Activated CD8-positive, alpha-beta memory T cell treated with anti-CD3 and anti-CD28 coated beads, Interleukin-2, amount 10 ng/mL, durations not matched to agents 7 days and 5 days (primary cell): ENCODE data around the gene LETMD1. TPM values are rescaled to one million over a fixed set of nuclear protein-coding genes. Genes with fewer than 3 reads are reported as not detected.
"Not testable (repeated sequence)": the region's sequence is repeated elsewhere in the genome, so short reads cannot be mapped to it uniquely, and the experiment has no call there.

Experiments used
- ATAC-seq: fragments of 150-1000 bp; cut with Tn5 transposase; one replicate; pipeline ENCODE4 v1.10.0; 2021; ENCODE audit warnings: moderate library complexity
- CTCF ChIA-PET: fragments of 350-600 bp; sonication (Branson Sonifier 250); formaldehyde crosslinking; loops from one replicate; lab custom pipeline; 2021; ENCODE audit warnings: antibody characterized with exemption; lab: Charles Lee
- DNase-seq: peaks from one replicate; pipeline ENCODE4 v3.0.0-alpha.2; 2020
- H3K27ac Mint-ChIP-seq: one replicate; pipeline ENCODE4 v1.8.0; 2021; ENCODE audit warnings: mild to moderate bottlenecking, mixed read lengths
- H3K27me3 Mint-ChIP-seq: one replicate; pipeline ENCODE4 v1.8.0; 2021; ENCODE audit warnings: mixed read lengths
- H3K36me3 Mint-ChIP-seq: one replicate; pipeline ENCODE4 v1.8.0; 2021; ENCODE audit warnings: mild to moderate bottlenecking, mixed read lengths
- H3K4me1 Mint-ChIP-seq: one replicate; pipeline ENCODE4 v1.8.0; 2021; ENCODE audit warnings: mixed read lengths
- H3K4me3 Mint-ChIP-seq: one replicate; pipeline ENCODE4 v1.8.0; 2021; ENCODE audit warnings: mild to moderate bottlenecking, moderate library complexity, mixed read lengths
- H3K9me3 Mint-ChIP-seq: one replicate; pipeline ENCODE4 v1.8.0; 2022; ENCODE audit warnings: low read depth, mixed read lengths
- total RNA-seq, 2 experiments: library from RNA; stranded (reverse); gene quantifications; one replicate each; pipeline ENCODE4 v1.2.3, GENCODE V29; 2021

LETMD1 gene
- total RNA-seq, 2 experiments from 2014 or later, result 76.7 to 80.8 TPM

GRCh38 chr12:51070004-51070403, 21.9 kb downstream of the LETMD1 start:
- DNase-seq (no peak), ATAC-seq (no peak)
- Mint-ChIP-seq H3K9me3 (no peaks in the 10 kb centered on the region), H3K4me3 (no peak overlapping the region), H3K36me3 (peaks cover 11% of the 10 kb centered on the region), H3K27ac (no peak overlapping the region), H3K27me3 (no peaks in the 10 kb centered on the region), H3K4me1 (peaks cover 1% of the 10 kb centered on the region)
- CTCF ChIA-PET, result interaction anchor here (0.6 kb wide), 1 partner anchor 998 kb away, joined by 3 read pairs; no protein-coding TSS in a partner anchor

- Mint-ChIP-seq H3K27ac (no peak overlapping the region), H3K9me3 (no peaks in the 10 kb centered on the region), H3K4me3 (no peak overlapping the region), H3K36me3 (peaks cover 9% of the 10 kb centered on the region), H3K4me1 (peaks cover 9% of the 10 kb centered on the region), H3K27me3 (no peaks in the 10 kb centered on the region)
- ATAC-seq (no peak), DNase-seq (no peak)
- CTCF ChIA-PET, result no interaction called here
Observed at GRCh38 chr12:51071663-51072062, 23.5 kb downstream of the LETMD1 start.

- DNase-seq (no peak), ATAC-seq (no peak)
- Mint-ChIP-seq H3K9me3 (no peaks in the 10 kb centered on the region), H3K27ac (no peak overlapping the region), H3K27me3 (no peaks in the 10 kb centered on the region), H3K4me1 (peaks cover 15% of the 10 kb centered on the region), H3K36me3 (peaks cover 13% of the 10 kb centered on the region), H3K4me3 (no peak overlapping the region)
- CTCF ChIA-PET, result no interaction called here
Observed at GRCh38 chr12:51075390-51075789, 27.3 kb downstream of the LETMD1 start.

- Mint-ChIP-seq H3K4me3 (no peak overlapping the region), H3K4me1 (peaks cover 17% of the 10 kb centered on the region), H3K27me3 (no peaks in the 10 kb centered on the region), H3K27ac (peak overlapping the region; percentile 10), H3K9me3 (no peaks in the 10 kb centered on the region), H3K36me3 (peaks cover 15% of the 10 kb centered on the region)
- DNase-seq (no peak), ATAC-seq (no peak)
- CTCF ChIA-PET, result interaction anchor here (1.5 kb wide), 1 partner anchor 265 kb away, joined by 4 read pairs; no protein-coding TSS in a partner anchor
Observed at GRCh38 chr12:51076236-51076930, 28.3 kb downstream of the LETMD1 start.

GRCh38 chr12:51077930-51078329, 29.8 kb downstream of the LETMD1 start:
- no peak overlapping the region for H3K27ac Mint-ChIP-seq
- CTCF ChIA-PET, result no interaction called here
- no peak for DNase-seq
- H3K4me1 Mint-ChIP-seq, result peaks cover 32% of the 10 kb centered on the region
- no peaks in the 10 kb centered on the region for H3K27me3 Mint-ChIP-seq
- H3K4me3 Mint-ChIP-seq, result no peak overlapping the region
- no peaks in the 10 kb centered on the region for H3K9me3 Mint-ChIP-seq
- H3K36me3 Mint-ChIP-seq, result peaks cover 18% of the 10 kb centered on the region
- no peak for ATAC-seq

GRCh38 chr12:51078346-51078745, 30.2 kb downstream of the LETMD1 start:
- CTCF ChIA-PET, DNase-seq, H3K27ac Mint-ChIP-seq, H3K9me3 Mint-ChIP-seq, H3K27me3 Mint-ChIP-seq, H3K4me3 Mint-ChIP-seq, ATAC-seq: not testable (repeated sequence)
- Mint-ChIP-seq H3K4me1 (peaks cover 32% of the 10 kb centered on the region), H3K36me3 (peaks cover 18% of the 10 kb centered on the region)

GRCh38 chr12:51078866-51079265, 30.7 kb downstream of the LETMD1 start:
- H3K27me3 Mint-ChIP-seq, H3K27ac Mint-ChIP-seq, DNase-seq, H3K4me3 Mint-ChIP-seq, ATAC-seq, CTCF ChIA-PET, H3K9me3 Mint-ChIP-seq: not testable (repeated sequence)
- H3K4me1 Mint-ChIP-seq, result peaks cover 36% of the 10 kb centered on the region
- H3K36me3 Mint-ChIP-seq, result peaks cover 14% of the 10 kb centered on the region

- H3K27ac Mint-ChIP-seq, result no peak overlapping the region
- ATAC-seq (no peak), DNase-seq (no peak)
- H3K36me3 Mint-ChIP-seq, result peaks cover 11% of the 10 kb centered on the region
- H3K9me3 Mint-ChIP-seq, result no peaks in the 10 kb centered on the region
- H3K4me3 Mint-ChIP-seq, result no peak overlapping the region
- no peaks in the 10 kb centered on the region for H3K27me3 Mint-ChIP-seq
- CTCF ChIA-PET, result interaction anchor here (0.6 to 1.2 kb wide), 2 partner anchors 24 to 53 kb away, joined by 3 to 4 read pairs; no protein-coding TSS in a partner anchor
- peaks cover 34% of the 10 kb centered on the region for H3K4me1 Mint-ChIP-seq
Observed at GRCh38 chr12:51080136-51080535, 32.0 kb downstream of the LETMD1 start.

GRCh38 chr12:51081421-51081820, 33.3 kb downstream of the LETMD1 start:
- Mint-ChIP-seq H3K4me1 (peaks cover 31% of the 10 kb centered on the region), H3K36me3 (peaks cover 11% of the 10 kb centered on the region), H3K9me3 (no peaks in the 10 kb centered on the region), H3K27me3 (no peaks in the 10 kb centered on the region), H3K27ac (no peak overlapping the region), H3K4me3 (no peak overlapping the region)
- CTCF ChIA-PET, result no interaction called here
- ATAC-seq, result no peak
- no peak for DNase-seq

GRCh38 chr12:51082561-51083125, 34.5 kb downstream of the LETMD1 start:
- DNase-seq, result peak; percentile 51
- CTCF ChIA-PET, result interaction anchor here (1.5 kb wide), 1 partner anchor 258 kb away, joined by 4 read pairs; no protein-coding TSS in a partner anchor
- Mint-ChIP-seq H3K27ac (peak overlapping the region; percentile 83), H3K27me3 (no peaks in the 10 kb centered on the region), H3K4me3 (peak overlapping the region; percentile 89), H3K9me3 (no peaks in the 10 kb centered on the region), H3K4me1 (peaks cover 32% of the 10 kb centered on the region), H3K36me3 (peaks cover 11% of the 10 kb centered on the region)
- no peak for ATAC-seq

- ATAC-seq, result peak; percentile 98
- DNase-seq, result peak; percentile 97
- H3K4me3 Mint-ChIP-seq, result peak within 1 kb of the TSS; percentile 89
- H3K36me3 Mint-ChIP-seq, result peaks cover 14% of the 10 kb centered on the region
- no peaks in the 10 kb centered on the region for H3K27me3 Mint-ChIP-seq
- CTCF ChIA-PET, result interaction anchor here (0.7 to 1.5 kb wide), 4 partner anchors 34 to 578 kb away, joined by 3 to 6 read pairs (median 4); no protein-coding TSS in a partner anchor
- no peaks in the 10 kb centered on the region for H3K9me3 Mint-ChIP-seq
- peak within 1 kb of the TSS; percentile 83 for H3K27ac Mint-ChIP-seq
- peaks cover 34% of the 10 kb centered on the region for H3K4me1 Mint-ChIP-seq
Observed at GRCh38 chr12:51083126-51083833, 35.2 kb downstream of the LETMD1 start, which contains the start of gene CSRNP2. TSS of gene CSRNP2 (minus strand) at chr12:51083596. CDS start at chr12:51076561, 7,035 bp downstream.

GRCh38 chr12:51085757-51086156, 37.6 kb downstream of the LETMD1 start:
- H3K9me3 Mint-ChIP-seq, result no peaks in the 10 kb centered on the region
- no peak overlapping the region for H3K27ac Mint-ChIP-seq
- CTCF ChIA-PET, result interaction anchor here (0.8 kb wide), 1 partner anchor 261 kb away, joined by 3 read pairs; no protein-coding TSS in a partner anchor
- H3K4me3 Mint-ChIP-seq, result no peak overlapping the region
- DNase-seq, result no peak
- ATAC-seq, result no peak
- peaks cover 10% of the 10 kb centered on the region for H3K36me3 Mint-ChIP-seq
- no peaks in the 10 kb centered on the region for H3K27me3 Mint-ChIP-seq
- H3K4me1 Mint-ChIP-seq, result peaks cover 36% of the 10 kb centered on the region

- Mint-ChIP-seq H3K27me3 (no peaks in the 10 kb centered on the region), H3K9me3 (no peaks in the 10 kb centered on the region), H3K4me3 (no peak overlapping the region), H3K36me3 (peaks cover 12% of the 10 kb centered on the region), H3K4me1 (peaks cover 28% of the 10 kb centered on the region), H3K27ac (no peak overlapping the region)
- ATAC-seq (no peak), DNase-seq (peak; percentile 16)
- CTCF ChIA-PET, result no interaction called here
Observed at GRCh38 chr12:51086933-51087332, 38.8 kb downstream of the LETMD1 start.
